GM18499 (cell line): ENCODE results near the gene BANP.
"Not testable (repeated sequence)": the region's sequence is repeated elsewhere in the genome, so short reads cannot be mapped to it uniquely, and the experiment has no call there.

Source experiments
- ATAC-seq: cut with Tn5 transposase; IDR thresholded peaks from one replicate; pipeline ENCODE4 v1.9.1; 2021; ENCODE audit warnings: moderate number of reproducible peaks; ENCODE audit not compliant: insufficient read depth, unreplicated experiment

Gene BANP

GRCh38 chr16:88022076-88023042 is 71.1 kb downstream of the BANP start:
- no peak for ATAC-seq

GRCh38 chr16:88023366-88023765 is 72.1 kb downstream of the BANP start:
- no peak for ATAC-seq

DNA sequence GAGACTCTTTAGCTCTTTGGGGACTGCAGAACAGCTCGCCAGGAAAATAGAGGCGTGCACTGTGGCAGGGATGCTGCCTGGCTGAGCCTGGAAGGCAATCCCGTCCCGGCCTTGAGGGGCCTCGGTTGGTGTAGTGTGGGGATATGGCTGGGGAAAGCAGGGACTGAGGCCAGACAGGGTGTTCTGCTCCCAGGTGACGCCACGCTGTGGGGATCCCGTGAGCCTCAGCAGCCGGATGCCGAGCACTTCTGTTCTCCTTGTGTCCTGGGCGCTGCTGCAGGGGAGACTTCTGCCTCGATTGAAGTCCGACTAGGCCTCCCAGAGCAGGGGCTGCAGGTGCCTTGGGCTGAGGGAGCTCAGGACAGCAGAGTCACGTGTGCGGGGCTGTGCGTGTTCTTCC is 72.6 kb downstream of the BANP start:
- ATAC-seq = no peak

- not testable (repeated sequence) for ATAC-seq
Measured at GRCh38 chr16:88024491-88025085, 73.4 kb downstream of the BANP start.

DNA sequence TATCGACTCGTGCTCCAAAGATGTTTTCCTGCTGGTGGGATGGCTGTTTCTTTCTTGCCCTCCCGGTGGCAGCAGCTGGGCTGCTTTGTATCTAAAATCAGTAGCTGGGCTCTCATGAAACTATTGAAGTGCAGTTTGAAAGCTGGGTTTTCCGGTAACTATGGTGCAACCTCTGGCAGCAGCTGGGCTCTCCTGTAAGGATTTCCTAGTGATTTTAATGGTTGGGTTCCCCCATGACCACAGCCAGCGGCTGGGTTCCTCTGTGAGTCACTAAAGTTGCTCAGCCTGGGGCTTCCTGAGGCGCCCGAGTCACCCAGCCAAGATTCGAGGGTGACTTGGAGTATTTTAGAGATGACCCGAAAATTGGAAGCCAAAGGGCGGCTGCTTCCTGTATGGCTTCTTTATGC is 73.9 kb downstream of the BANP start:
- ATAC-seq = not testable (repeated sequence)

DNA sequence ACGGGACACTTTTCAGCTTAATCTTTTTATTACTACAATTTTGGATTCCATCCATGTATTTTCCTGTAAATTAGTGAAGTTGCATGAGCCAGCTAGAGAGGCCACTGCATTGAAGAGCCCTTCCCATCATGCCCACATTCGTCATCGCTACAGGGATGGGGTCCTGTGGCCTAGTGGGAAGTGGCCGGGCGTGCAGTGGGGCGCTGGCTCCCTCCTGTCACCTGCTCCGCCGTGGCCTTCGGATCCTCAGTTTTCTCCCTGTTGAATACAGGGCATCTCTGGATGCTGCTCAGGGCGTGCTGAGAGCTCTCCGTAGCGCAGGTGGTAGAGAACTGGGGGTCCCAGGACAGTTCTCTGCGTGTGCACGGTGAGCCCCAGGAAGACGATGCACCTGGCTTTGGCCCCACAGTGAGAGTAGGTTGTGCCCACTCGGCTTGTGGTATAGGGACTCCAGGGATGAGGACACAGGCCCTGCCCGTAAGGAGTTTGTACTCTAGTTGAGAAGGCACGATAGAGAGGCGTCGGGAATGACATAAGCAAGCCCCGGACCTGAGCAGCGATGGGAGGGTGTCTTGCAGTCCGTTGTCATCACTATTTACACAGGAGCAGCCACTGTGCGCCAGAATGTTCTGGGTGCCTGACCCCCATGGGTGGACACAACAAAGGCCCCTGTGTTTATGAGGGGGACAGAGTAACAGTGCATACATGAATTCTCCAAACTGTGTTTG is 74.8 kb downstream of the BANP start:
- not testable (repeated sequence) for ATAC-seq

GRCh38 chr16:88026964-88027938 is 76.0 kb downstream of the BANP start:
- no peak for ATAC-seq

- ATAC-seq = not testable (repeated sequence)
Measured at GRCh38 chr16:88028177-88028930, 77.1 kb downstream of the BANP start.

GRCh38 chr16:88030498-88030897 is 79.3 kb downstream of the BANP start:
- no peak for ATAC-seq

- ATAC-seq = not testable (repeated sequence)
Measured at GRCh38 chr16:88030961-88031360, 79.7 kb downstream of the BANP start.

GRCh38 chr16:88033003-88033740 is 81.9 kb downstream of the BANP start:
- not testable (repeated sequence) for ATAC-seq

DNA sequence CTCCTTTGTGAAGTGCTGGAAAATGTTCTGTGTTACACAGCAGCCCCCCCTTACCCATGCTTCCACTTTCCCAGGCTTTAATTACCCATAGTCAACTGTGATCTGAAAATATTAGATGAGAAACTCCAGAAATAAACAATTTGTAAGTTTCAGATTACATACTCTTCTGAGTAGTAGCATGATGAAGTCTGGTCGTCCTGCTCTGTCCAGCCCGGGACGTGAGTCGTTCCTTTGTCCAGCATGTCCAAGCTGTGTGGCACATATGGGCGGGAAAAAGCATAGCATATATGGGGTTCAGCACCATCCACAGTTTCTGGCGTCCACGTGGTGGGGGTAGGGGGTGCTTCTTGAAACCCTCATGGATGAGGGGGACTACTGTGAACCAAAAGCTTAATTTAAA is 83.5 kb downstream of the BANP start:
- no peak for ATAC-seq

DNA sequence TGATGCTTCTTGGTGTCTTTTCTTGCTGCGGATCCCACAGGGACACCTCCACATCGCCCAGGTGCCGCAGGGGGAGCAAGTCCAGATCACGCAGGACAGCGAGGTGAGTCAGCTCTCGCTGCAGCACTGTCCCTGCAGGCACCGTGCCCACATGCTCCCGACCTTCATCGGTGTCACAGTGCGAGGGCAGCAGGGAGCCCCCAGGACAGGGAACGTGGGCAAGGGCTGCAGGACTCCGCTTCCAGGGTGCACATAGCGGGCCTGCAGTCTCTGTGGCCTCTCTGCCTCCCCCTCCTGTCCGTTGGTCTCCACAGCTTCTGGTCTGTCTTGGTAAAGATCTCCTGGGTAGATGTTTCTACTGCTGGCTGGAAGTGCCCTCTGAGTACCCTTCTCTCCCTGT is 84.1 kb downstream of the BANP start:
- no peak for ATAC-seq

- ATAC-seq = not testable (repeated sequence)
Measured at GRCh38 chr16:88035884-88036639, 84.8 kb downstream of the BANP start.

- ATAC-seq = not testable (repeated sequence)
Measured at GRCh38 chr16:88036640-88036996, 85.4 kb downstream of the BANP start.

- not testable (repeated sequence) for ATAC-seq
Measured at GRCh38 chr16:88037359-88037758, 86.1 kb downstream of the BANP start.

DNA sequence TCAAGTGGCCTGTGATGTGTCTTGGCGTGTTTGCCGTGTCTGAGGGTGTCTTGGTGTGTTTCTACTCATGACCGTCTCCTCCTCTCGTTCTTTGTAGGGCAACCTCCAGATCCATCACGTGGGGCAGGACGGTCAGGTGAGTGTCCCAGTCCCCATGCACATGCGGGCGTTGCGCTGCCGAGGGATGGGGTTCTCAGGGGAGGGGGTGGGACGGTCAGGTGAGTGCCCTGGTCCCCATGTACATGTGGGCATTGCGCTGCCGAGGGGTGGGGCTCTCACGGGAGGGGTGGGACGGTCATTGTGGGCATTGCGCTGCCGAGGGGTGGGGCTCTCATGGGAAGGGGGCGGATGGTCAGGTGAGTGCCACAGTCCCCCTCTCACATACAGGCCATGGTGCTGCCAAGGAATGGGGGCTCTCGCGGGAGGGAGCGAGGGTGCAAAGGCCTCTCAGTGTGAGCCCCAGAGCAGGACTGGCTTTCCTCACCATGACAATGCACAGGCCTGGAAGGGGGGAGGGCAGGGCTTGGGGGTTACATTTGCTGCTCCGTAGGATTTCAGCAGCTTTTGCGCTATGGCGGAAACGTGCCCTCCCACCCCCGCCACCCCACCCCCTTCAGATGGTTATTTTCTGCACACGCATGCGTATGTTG is 86.8 kb downstream of the BANP start:
- ATAC-seq = not testable (repeated sequence)
